SK-N-MC (cell line): Measurements from ENCODE around the gene FREM2.

Experiments
- EZH2 ChIP-seq: fragments of 200-600 bp; sonication (generic); IDR thresholded peaks from one replicate; pipeline ENCODE4 v1.6.1; 2017; ENCODE audit warnings: antibody characterized with exemption
- POLR2AphosphoS5 ChIP-seq: IDR thresholded peaks from 2 replicates; pipeline ENCODE4 v1.6.1; 2012; ENCODE audit warnings: mild to moderate bottlenecking, low read depth, low read length, borderline replicate concordance

- TF ChIP-seq POLR2AphosphoS5 (no peak), EZH2 (no peak)
These were observed 176.7 kb downstream of the FREM2 start for GRCh38 chr13:38863536-38863935.
